Adipocyte (in vitro differentiated cells): ENCODE measurements around the gene OSGIN1.
A peak's percentile ranks its signal among the peaks of the same experiment; 100 is the strongest.

Source experiments
- DNase-seq: peaks from one replicate; pipeline ENCODE4 v3.0.0-alpha.2; 2015; ENCODE audit warnings: low read depth
- H3K27me3 ChIP-seq: replicated peaks from 2 replicates; pipeline ENCODE4 v1.7.0; 2013; ENCODE audit warnings: mild to moderate bottlenecking, low read length, moderate library complexity; ENCODE audit not compliant: control insufficient read depth, insufficient read depth
- H3K36me3 ChIP-seq: 2 replicates; pipeline ENCODE4 v1.7.0; 2013; ENCODE audit warnings: low read length, mild to moderate bottlenecking, moderate library complexity; ENCODE audit not compliant: control insufficient read depth, insufficient read depth, severe bottlenecking
- H3K4me1 ChIP-seq: 2 replicates; pipeline ENCODE4 v1.7.0; 2013; ENCODE audit warnings: mild to moderate bottlenecking, low read length, moderate library complexity; ENCODE audit not compliant: control insufficient read depth, insufficient read depth
- H3K4me3 ChIP-seq: 2 replicates; pipeline ENCODE4 v1.7.0; 2013; ENCODE audit warnings: mild to moderate bottlenecking, low read length, moderate library complexity
- H3K9ac ChIP-seq: 2 replicates; pipeline ENCODE4 v1.7.0; 2013; ENCODE audit warnings: mild to moderate bottlenecking, low read length, moderate library complexity
- H3K9me3 ChIP-seq: 2 replicates; pipeline ENCODE4 v1.7.0; 2013; ENCODE audit warnings: mild to moderate bottlenecking, low read length, moderate library complexity; ENCODE audit not compliant: control insufficient read depth

OSGIN1 gene

GRCh38 chr16:83928341-83929055 is 24.5 kb upstream of the OSGIN1 start:
- peaks cover under 1% of the 10 kb centered on the region for H3K27me3 ChIP-seq
- H3K9ac ChIP-seq = no peak overlapping the region
- peak; percentile 81 for DNase-seq
- peaks cover 31% of the 10 kb centered on the region for H3K4me1 ChIP-seq
- H3K9me3 ChIP-seq = no peaks in the 10 kb centered on the region
- H3K36me3 ChIP-seq = peaks cover 8% of the 10 kb centered on the region
- no peak overlapping the region for H3K4me3 ChIP-seq

GRCh38 chr16:83929811-83930555 is 23.1 kb upstream of the OSGIN1 start:
- Histone ChIP-seq H3K4me3 (no peak overlapping the region), H3K36me3 (peaks cover under 1% of the 10 kb centered on the region), H3K4me1 (peaks cover 39% of the 10 kb centered on the region), H3K9ac (no peak overlapping the region), H3K9me3 (no peaks in the 10 kb centered on the region), H3K27me3 (peaks cover 7% of the 10 kb centered on the region)
- no peak for DNase-seq

GRCh38 chr16:83930730-83931500 is 22.1 kb upstream of the OSGIN1 start:
- Histone ChIP-seq H3K4me3 (no peak overlapping the region), H3K36me3 (no peaks in the 10 kb centered on the region), H3K27me3 (peaks cover 11% of the 10 kb centered on the region), H3K9me3 (no peaks in the 10 kb centered on the region), H3K4me1 (peaks cover 39% of the 10 kb centered on the region), H3K9ac (no peak overlapping the region)
- DNase-seq = no peak

- H3K27me3 ChIP-seq = peaks cover 11% of the 10 kb centered on the region
- no peaks in the 10 kb centered on the region for H3K9me3 ChIP-seq
- DNase-seq = no peak
- H3K36me3 ChIP-seq = no peaks in the 10 kb centered on the region
- H3K4me1 ChIP-seq = peaks cover 32% of the 10 kb centered on the region
- no peak overlapping the region for H3K4me3 ChIP-seq
- no peak overlapping the region for H3K9ac ChIP-seq
Measured at GRCh38 chr16:83931556-83931955, 21.5 kb upstream of the OSGIN1 start.

GRCh38 chr16:83932304-83932703 is 20.7 kb upstream of the OSGIN1 start:
- DNase-seq = no peak
- no peaks in the 10 kb centered on the region for H3K9me3 ChIP-seq
- no peak overlapping the region for H3K4me3 ChIP-seq
- H3K27me3 ChIP-seq = peaks cover 15% of the 10 kb centered on the region
- H3K9ac ChIP-seq = no peak overlapping the region
- H3K4me1 ChIP-seq = peaks cover 25% of the 10 kb centered on the region
- no peaks in the 10 kb centered on the region for H3K36me3 ChIP-seq

- peaks cover 17% of the 10 kb centered on the region for H3K4me1 ChIP-seq
- H3K36me3 ChIP-seq = no peaks in the 10 kb centered on the region
- no peak for DNase-seq
- no peak overlapping the region for H3K9ac ChIP-seq
- no peaks in the 10 kb centered on the region for H3K9me3 ChIP-seq
- H3K27me3 ChIP-seq = peaks cover 19% of the 10 kb centered on the region
- H3K4me3 ChIP-seq = no peak overlapping the region
Measured at GRCh38 chr16:83932955-83933673, 19.9 kb upstream of the OSGIN1 start.

GRCh38 chr16:83933885-83934683 is 19.0 kb upstream of the OSGIN1 start:
- Histone ChIP-seq H3K9ac (no peak overlapping the region), H3K27me3 (peaks cover 19% of the 10 kb centered on the region), H3K4me3 (no peak overlapping the region), H3K9me3 (no peaks in the 10 kb centered on the region), H3K4me1 (peaks cover 9% of the 10 kb centered on the region), H3K36me3 (no peaks in the 10 kb centered on the region)
- no peak for DNase-seq

GRCh38 chr16:83934684-83934977 is 18.4 kb upstream of the OSGIN1 start:
- H3K9ac ChIP-seq = no peak overlapping the region
- DNase-seq = no peak
- no peaks in the 10 kb centered on the region for H3K36me3 ChIP-seq

GRCh38 chr16:83935005-83935857 is 17.8 kb upstream of the OSGIN1 start:
- no peak overlapping the region for H3K4me3 ChIP-seq
- no peaks in the 10 kb centered on the region for H3K9me3 ChIP-seq
- peaks cover 20% of the 10 kb centered on the region for H3K27me3 ChIP-seq
- H3K4me1 ChIP-seq = peaks cover 9% of the 10 kb centered on the region
- no peak overlapping the region for H3K9ac ChIP-seq
- no peak for DNase-seq
- H3K36me3 ChIP-seq = no peaks in the 10 kb centered on the region

More at GRCh38 chr16:83934684-83934977, 18.4 kb upstream of the OSGIN1 start:
- no peak overlapping the region for H3K4me3 ChIP-seq
- peaks cover 9% of the 10 kb centered on the region for H3K4me1 ChIP-seq
- H3K9me3 ChIP-seq = no peaks in the 10 kb centered on the region
- H3K27me3 ChIP-seq = peaks cover 19% of the 10 kb centered on the region

- H3K4me1 ChIP-seq = peaks cover 9% of the 10 kb centered on the region
- H3K9ac ChIP-seq = no peak overlapping the region
- peaks cover 26% of the 10 kb centered on the region for H3K27me3 ChIP-seq
- no peak for DNase-seq
- no peaks in the 10 kb centered on the region for H3K9me3 ChIP-seq
- no peak overlapping the region for H3K4me3 ChIP-seq
- no peaks in the 10 kb centered on the region for H3K36me3 ChIP-seq
Measured at GRCh38 chr16:83935858-83936255, 17.2 kb upstream of the OSGIN1 start.
